ENCODE results near the gene PDE4B.
A peak's percentile ranks its signal among the peaks of the same experiment; 100 is the strongest.
"Not testable (repeated sequence)": the region's sequence is repeated elsewhere in the genome, so short reads cannot be mapped to it uniquely, and the experiment has no call there.

The PDE4B gene

DNA sequence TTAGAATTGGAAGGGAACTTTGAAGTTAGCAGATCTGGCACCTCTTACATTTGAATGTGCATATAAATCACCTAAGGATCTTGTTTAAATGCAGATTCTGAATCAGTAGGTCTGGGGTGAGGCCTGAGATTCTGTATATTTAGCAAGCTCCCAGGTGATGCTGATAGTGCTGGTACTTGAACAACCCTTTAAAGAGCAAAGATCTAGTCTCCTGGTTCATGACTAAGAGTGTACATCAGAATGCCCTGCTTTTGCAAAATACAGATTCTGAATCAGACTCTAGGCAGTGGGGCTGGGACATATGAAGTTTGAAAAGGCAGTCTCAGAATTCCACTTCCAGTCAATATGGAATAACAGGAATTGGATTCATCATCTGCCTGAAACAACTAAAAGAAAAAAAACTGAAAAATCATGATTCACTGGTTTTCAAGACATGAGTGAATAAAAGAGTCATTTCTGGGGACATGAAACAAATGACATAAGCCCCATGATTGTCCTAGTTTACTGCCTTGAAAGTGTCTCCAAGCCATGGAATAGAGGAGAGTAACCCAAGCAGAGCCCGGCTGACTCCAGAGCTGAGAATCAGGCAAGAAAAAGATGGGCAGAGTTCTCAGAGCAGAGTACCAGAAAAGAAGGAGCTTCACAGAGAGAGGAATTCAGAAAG lies 591.7 kb downstream of the PDE4B start:
- DNase-seq (ENCODE audit: low read depth, low spot score): no peak

DNA sequence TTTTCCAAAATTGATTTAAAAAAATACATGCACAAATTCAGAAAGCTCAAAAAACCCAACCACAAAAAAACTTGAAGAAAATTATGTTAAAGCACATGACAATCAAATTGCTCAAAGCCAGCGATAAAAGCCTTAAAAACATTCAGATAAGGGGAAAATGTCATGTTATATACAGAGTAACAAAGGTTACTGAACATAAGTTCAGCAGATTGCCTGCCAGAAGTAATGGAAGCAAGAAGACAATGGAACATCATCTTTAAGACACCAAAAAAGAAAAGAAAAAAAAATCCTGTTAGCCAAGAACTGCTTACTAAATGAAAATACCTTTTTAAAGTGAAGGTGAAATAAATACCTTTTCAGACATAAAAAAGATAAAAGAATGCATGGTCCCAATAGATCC lies 594.0 kb downstream of the PDE4B start:
- no peak for DNase-seq (ENCODE audit: low read depth, low spot score)

DNA sequence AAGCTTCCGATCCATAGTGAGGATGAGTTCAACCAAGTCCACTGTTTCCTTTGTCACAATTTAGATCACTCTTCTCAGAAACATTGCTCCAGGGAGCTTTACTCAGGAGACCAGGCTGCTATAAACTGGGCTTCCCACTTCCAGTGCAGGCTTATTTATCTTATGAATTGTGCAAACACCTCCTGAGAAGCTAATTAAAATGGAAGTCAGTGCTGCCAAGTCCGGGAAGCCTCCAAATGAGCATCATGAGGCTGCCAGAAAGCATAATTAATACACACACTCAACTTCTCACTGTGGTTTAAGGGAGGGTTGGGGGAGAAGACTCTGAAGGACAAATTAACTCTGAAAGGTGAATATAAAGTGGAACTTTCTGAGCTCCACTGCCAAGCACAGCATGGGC lies 596.2 kb downstream of the PDE4B start:
- no peak for DNase-seq (ENCODE audit: low read depth, low spot score)

DNA sequence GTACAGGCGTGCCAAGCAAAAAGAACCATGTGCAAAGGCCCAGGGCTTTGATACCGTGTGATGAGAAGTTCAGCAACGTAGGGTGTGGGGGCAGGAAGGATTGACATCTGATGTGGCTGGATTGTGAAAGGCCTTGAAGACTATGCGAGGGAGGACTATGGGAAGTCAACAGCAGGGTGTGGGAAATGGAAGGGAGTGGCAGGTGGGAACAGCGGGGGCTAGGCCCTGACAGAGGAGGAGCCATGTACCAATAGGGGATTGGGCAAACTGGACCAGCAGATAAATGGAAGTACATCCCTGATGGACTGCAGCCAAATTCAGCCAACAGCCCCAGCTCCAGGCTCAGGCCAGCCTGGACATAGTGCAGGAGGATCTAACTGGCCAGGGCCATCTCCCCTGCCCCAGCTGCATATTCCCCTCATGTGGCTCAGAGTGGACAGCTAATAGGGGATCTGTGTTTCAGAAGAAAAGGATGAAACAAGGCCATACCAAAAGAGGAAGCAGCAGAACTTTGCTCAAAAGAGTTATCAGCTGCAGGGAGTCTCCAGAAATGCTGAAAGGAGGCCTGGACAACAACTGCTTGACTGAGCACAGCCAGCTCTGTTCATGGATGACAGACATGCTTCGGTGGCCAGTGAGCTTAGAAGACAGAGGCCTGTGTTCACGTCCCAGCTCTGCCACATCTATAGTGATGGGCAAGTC lies 601.0 kb downstream of the PDE4B start:
- DNase-seq (ENCODE audit: low read depth, low spot score): no peak

DNA sequence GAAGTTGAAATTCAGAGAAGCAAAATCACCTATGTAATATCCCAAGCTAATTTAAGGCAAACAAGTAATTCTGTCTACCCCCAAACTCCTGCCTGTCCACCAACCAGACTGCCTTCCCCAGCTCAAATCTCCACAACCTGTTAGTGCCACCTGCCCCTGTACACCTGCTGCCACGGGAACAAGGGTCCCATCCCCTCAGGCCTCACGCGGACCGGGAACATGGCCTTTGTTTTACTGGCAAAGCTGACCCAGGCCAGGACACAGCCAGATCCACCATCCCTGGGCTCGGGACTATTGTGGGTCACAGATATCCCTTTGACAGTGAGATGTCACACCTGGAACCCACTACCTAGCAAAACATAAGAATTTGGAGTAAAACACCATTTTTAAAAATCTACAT lies 601.9 kb downstream of the PDE4B start:
- no peak for DNase-seq (ENCODE audit: low read depth, low spot score)

DNA sequence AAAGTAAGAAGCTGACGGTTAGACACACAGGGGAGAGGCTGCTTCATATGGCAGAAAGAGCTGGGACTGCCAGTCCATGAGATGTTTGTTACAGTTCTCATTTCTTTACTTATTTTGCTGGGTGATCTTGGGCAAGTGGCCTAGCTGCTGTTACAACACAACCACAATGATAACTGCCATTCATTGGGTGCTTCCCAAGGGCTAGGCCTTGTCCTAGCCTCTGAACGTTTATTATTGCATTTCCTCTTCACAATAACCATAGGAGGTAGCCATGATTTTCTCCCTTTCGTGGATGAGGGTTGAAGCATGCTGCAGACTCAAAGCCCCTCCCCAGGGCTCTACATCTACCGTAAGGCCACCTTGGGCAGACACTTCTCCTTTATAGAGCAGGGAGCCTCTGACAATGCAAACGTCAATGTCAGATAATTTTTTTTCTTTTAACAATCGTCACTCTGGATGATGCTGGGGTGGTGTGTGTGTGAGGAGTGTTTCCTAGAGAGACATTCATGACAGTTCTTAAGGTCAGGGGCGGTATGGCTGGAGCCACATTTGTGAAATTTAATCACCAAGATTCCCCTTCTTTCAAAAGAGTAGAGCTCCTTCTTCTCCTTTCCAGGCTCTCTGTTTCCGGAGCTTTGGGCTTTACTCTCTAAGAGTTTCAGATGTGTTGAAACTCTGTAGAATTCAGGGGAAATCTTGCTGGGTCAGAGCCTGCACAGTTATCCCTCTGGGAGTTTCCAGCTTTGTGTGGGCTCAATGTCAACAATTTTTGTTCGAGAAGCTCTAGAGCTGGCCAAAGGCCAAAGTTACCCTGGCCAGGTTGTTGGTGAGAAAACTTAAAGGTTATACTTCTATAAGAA lies 602.7 kb downstream of the PDE4B start:
- DNase-seq (ENCODE audit: low read depth, low spot score): no peak

DNA sequence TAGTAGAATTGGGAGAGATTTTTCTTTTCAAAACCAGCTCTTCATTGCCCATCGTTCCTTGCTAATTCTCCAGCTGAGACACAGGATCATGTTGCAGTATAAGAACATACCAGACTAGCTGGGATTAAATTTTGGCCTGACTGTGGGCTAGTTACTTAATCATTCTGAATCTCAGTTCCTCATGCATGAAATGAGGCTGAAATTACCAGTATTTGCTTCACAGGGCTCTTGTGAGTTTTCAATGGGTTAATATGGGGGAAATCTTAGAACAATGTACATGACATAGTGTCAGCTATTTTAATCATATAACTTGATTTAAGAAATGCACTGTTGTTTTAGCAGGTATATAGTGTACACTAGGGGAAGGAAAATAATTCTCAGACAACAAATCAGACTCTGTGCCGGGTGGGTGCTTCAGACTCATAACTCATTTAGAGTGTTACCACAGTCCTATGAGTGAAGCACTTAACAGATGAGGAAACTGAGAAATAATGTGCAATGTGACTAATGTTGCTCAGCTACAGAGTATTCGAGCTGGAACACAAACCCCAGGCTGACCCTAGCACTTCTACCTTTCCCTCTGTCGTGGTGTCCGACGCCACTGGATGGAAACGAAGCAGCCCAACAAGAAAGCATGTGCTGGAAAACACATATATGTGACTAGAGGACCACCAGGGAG lies 603.7 kb downstream of the PDE4B start:
- DNase-seq (ENCODE audit: low read depth, low spot score): no peak

DNA sequence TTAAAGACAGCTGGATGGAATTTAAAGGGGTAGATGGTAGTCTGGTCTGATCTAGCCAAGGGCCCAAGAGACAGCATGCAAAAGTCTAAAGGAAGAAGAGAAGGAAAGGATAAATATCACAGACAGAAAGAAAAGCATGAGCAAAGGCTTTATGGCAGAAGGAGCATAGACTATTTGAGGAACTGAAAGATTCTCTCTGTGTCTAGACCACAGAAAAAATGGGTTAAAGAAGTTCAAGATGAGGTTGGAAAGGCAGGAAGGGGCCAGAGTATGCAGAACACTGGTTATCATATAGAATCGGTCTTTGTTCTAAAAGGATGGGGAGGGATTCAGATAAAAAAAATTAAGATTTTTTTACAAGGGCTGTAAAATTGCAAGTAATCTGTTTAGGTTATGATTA lies 604.5 kb downstream of the PDE4B start:
- no peak for DNase-seq (ENCODE audit: low read depth, low spot score)

DNA sequence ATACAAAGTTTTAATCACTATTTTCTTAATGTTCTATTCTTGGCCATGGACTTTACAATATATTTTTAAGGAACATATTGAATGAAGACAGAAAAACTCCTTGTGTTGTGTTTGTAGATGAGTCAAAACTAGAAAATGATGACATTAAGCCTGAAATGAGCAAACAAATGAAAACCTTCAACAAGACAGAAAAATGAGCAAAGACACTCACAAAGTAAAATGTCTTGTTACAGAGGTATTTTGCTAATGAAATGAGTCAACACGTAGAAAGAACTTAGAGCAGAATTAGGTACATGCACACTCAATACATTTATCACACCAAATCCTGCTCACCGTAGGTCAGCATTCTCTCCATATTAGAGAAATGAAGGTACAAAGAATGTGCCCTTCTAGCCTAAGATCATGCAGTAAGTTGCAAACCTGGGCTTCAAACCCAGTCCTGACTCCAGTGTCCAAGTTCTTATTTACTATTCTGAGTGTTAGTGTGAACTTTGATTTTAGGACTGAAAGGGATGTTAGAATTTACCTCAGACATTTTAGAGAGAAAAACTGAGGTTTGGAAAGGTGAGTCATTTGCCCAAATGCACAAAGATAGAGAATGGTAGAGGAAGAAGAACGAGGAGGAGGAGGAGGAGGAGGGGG lies 607.3 kb downstream of the PDE4B start:
- DNase-seq (ENCODE audit: low read depth, low spot score): no peak

DNA sequence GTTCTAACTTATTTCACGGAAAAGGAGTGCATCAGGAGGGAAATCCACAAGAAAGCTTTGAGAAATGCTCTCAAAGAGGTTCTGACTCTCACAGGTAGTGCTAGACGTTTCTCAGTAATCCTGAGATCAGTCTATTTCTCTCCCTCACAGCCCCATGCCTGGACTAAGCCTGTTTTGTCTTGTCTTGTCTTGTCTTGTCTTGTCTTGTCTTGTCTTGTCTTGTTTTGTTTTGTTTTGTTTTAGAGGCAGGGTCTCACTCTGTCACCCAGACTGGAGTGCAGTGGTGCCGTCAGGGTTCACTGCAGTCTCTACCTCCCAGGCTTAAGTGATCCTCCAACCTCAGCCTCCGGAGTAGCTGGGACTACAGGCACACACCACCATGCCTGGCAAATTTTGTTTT lies 608.0 kb downstream of the PDE4B start:
- no peak for DNase-seq (ENCODE audit: low read depth, low spot score)

DNA sequence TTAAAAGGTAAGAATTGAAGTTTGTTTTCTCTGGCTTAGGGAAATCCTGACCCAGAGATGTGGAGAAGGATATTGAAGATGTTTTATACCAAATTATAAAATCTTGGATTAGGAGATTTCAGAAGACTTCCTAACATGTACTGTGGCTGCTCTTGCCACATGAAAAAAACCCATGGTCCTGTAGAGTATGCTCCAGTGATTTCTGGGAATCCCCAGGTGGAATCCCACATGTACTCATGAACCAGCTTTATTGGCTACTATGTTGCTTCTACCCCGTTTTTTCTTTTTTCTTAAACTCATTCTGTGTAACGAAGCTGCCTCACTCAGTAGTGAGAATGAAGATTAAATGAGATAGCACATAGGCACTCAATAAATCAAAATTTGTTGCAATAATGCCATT lies 608.5 kb downstream of the PDE4B start:
- DNase-seq (ENCODE audit: low read depth, low spot score): no peak

DNA sequence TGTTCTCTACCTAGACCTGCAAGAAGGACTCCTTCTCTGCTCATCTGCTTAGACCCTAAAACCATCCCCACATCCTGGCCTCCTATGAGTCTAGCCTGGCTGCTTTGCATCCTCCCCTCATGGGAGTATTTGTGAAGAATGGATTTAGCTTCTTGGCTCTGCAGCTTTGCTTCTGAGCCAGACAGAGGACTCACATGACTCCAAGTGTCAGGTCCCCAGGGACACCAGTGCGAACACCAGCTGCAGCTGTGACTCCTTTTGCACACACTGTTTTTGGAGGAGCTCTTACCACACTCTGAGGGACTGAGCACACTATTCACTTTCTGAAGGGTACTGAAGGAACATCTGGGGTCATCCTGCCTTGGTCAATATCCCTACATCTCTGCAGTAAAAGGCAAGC lies 609.5 kb downstream of the PDE4B start:
- peak; percentile 21 for DNase-seq (ENCODE audit: low read depth, low spot score)

DNA sequence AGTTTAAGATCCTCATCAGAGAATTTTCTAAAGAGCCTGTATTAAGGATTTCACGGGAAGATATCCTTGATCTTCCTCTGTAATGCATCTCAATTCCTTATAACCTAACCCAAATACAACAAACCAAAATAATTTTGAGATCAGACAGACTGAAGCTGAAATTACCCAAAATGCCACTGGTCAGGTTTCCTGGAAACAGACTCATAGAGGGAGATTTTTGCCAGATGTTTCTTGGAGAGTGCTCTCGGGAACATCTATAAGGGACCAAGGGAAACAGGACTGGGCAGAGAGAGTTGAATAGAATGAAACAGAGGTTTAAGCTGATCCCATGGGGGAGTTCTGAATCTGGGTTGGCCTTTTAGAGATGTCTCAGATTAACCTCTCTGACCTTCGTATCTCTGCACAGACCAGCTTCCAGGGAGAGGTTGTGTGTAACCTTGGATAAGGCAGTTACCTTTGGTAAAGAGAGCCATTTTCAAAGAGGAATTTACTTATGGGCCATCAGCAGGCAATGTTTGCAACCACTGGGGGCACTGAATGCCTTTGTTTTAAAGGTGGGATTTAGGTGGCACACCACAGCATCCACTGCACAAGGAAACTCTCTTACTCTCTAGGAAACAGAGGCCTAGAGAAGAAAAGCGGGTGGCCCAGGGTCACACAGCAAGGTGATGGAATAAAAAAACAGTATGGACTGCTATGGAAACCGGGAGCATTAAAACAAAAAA lies 610.5 kb downstream of the PDE4B start:
- no peak for DNase-seq (ENCODE audit: low read depth, low spot score)

DNA sequence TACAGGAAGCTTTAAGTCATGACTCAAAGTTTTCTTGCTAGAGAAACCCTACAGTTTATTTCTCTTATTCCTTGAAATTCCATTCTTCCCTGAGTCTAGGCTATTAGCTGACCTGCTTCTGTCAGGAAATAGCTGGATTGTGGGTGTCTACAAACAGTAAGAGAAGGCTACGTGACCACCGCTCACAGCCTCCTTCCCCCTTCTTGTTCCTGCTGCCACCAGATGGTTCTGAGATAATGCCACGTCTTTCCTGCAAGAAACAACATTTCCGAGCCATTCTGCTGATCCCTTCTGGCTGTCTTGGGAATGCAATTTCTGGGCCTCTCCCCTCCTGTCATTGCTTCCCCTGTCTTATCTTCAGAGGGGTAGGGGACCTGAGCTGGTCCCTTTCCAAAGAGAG lies 612.4 kb downstream of the PDE4B start:
- DNase-seq (ENCODE audit: low read depth, low spot score): no peak

DNA sequence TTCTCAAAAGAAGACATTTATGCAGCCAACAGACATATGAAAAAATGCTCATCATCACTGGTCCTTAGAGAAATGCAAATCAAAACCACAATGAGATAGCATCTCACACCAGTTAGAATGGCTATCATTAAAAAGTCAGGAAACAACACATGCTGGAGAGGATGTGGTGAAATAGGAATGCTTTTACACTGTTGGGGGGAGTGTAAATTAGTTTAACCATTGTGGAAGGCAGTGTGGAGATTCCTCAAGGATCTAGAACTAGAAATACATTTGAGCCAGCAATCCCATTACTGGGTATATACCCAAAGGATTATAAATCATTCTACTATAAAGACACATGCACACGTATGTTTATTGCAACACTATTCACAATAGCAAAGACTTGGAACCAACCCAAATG lies 618.8 kb downstream of the PDE4B start:
- not testable (repeated sequence) for DNase-seq (ENCODE audit: low read depth, low spot score)

DNA sequence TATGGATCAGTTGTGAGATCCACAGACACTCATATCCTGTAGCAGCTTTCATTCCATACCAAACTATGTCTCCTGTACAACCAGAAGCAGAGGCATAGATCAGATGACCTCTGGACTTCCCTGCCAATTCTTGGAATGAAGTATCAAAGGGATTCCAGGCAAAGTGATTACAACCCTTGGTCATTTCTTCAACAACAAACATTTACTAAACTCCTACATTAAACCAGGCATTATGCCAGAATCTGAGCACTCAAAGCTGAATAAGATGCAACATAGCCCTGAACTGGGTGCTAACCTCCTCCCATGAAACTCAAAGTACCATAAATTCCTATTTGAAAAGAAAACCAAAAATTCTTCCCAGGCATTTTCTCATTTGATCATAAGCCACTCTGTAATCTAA lies 620.0 kb downstream of the PDE4B start:
- DNase-seq (ENCODE audit: low read depth, low spot score): no peak

DNA sequence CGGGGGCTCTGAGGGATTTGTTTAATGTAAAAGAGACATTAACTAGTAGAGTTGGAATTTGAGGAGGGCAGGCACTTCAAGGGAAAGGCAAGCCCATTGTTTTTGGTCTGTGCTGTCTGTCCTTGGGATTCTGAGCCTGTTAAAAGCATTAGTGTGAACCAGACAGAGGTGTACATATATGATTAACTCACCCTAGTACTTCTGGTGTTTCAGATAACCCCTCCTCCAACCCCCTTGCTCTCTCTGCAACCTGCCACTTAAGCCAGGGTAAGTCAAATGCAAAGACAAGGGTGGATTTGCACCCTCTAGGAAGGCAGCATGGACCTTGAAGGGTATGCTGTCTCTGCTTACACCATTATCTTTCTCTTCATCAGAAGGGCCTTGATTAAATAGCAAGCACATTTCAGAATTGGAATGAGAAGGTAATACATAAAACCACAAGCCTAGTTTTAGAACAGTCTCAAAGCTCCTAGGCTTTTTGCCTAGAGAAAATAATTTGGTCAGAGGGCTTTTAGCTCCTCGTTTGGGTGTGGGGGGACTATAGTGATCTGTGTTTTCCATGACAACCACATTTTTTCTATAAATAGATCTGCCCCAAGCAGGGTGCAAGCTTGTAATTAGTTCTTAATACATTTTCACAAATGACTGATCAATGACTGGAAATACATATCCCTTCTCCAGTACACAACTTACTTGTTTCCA lies 620.6 kb downstream of the PDE4B start:
- no peak for DNase-seq (ENCODE audit: low read depth, low spot score)

DNA sequence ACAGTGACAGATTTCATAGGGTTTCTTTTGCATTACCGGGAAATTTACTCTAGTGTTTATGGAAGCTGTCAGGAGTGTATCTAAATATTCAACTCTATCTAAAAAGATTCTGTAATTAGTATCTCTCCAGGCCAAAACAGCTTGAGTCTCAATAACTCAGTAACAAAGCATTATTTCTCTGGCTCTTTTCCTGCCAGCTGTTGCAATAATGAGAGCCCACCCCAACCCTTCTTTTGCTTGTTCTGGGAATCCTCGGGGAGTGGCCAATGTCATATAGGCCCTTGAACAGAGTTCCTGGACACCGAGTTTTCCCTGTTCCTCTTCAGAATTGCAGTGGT lies 621.1 kb downstream of the PDE4B start:
- no peak for DNase-seq (ENCODE audit: low read depth, low spot score)

DNA sequence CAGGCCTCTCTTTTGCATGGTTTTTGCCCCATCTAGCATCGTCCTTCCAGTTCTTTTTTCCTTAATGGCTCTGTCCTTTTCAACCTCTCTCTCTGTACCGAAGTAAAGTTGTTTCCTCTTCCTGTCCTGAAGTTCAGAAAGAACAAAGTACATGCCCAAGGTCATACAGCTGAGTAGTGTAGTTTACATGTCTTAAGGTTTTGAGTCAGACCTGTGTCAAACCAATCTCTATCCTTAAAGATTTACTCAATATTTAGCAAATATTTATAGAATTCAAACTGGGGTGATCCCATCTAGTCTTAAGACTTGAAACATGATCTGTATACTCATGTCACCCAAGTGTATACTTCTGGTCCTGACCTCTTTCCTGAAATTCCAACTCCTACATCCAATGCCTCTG lies 622.6 kb downstream of the PDE4B start:
- DNase-seq (ENCODE audit: low read depth, low spot score): no peak

DNA sequence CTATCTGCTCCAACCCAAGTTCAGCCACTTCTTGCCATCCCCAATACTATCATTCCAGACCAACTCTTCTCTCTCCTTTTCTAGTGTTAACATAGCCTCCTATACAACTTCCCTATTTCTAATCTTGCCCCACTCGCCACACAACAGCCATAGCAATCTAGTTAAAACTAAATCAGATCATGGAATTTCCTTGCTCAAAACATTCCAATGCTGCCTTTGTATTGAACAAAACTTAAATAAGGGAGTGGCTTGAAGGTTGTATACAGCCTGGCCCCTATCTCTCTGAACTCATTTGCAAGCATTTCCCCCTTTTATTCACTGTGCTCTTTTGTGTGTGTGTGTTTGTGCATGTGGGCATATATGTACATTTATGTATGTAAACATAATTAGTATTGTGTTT lies 623.2 kb downstream of the PDE4B start:
- DNase-seq (ENCODE audit: low read depth, low spot score): no peak

DNA sequence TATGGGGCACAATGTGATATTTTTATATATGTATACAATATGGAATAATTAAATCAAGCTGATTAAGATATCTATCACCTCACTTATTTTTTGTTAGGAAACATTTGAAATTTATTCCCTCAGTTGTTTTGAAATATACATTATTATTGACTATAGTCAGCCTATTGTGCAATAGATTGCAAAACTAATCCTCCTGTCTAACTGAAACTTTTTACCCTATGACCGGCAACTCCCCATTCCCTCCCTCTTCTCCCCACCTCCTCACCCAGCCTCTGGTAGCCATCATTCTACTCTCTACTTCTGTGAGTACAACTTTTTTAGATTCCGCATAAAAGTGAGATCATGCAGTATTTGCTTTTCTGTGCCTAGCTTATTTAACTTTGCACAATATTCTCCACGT lies 623.6 kb downstream of the PDE4B start:
- no peak for DNase-seq (ENCODE audit: low read depth, low spot score)

All from brain pericyte (primary cell).